Adrenal gland (tissue), 12 donors: ENCODE data around the gene PCLO. TPM values are rescaled to one million over a fixed set of nuclear protein-coding genes. Genes with fewer than 3 reads are reported as not detected.
"Not testable (repeated sequence)": the region's sequence is repeated elsewhere in the genome, so short reads cannot be mapped to it uniquely, and the experiment has no call there.

Experiments
- DNase-seq, 7 donors: peaks; one replicate each; pipeline ENCODE4 v3.0.0-alpha.2; 2019 to 2020
- H3K27ac ChIP-seq, 5 donors: fragments of 200-600 bp; sonication (generic) in 4 of 5; 1 replicate in 3 of 5; 2 replicates in 2 of 5; pipeline versions ENCODE4 v1.5.1 to v1.8.0; 2016 to 2020; ENCODE audit warnings: mild to moderate bottlenecking in 1 of 5
- H3K27me3 ChIP-seq: fragments of 200-600 bp; 2 replicates; pipeline ENCODE4 v1.8.0; 2021
- H3K36me3 ChIP-seq, 2 donors: fragments of 200-600 bp; replicated peaks in 1 of 2; 1 replicate in 1 of 2; 2 replicates in 1 of 2; pipeline versions ENCODE4 v1.5.1 to v1.8.0; 2018 to 2022
- H3K4me1 ChIP-seq, 2 donors: fragments of 200-600 bp; replicated peaks in 1 of 2; 1 replicate in 1 of 2; 2 replicates in 1 of 2; pipeline versions ENCODE4 v1.5.1 to v1.8.0; 2018 to 2021
- H3K4me3 ChIP-seq, 4 donors: fragments of 200-600 bp; sonication (generic) in 3 of 4; one replicate each; pipeline ENCODE4 v1.5.1; 2016 to 2018
- H3K9me3 ChIP-seq, 3 donors: fragments of 200-600 bp; sonication (generic) in 1 of 3; replicated peaks in 1 of 3; 1 replicate in 2 of 3; 2 replicates in 1 of 3; pipeline versions ENCODE4 v1.5.1 to v1.8.0; 2016 to 2021
- POLR2A ChIP-seq, 2 donors: fragments of 450-650 bp; IDR thresholded peaks; one replicate each; pipeline ENCODE4 v1.6.1; 2017; ENCODE audit warnings: antibody characterized with exemption in 2 of 2, mild to moderate bottlenecking in 2 of 2, moderate library complexity in 1 of 2
- WGBS, 4 donors: extraction: QIAGEN DNeasy Blood & Tissue Kit in 2 of 4; methylation state at CpG; one replicate each; pipeline versions ENCODE4 v1.1.5 to v1.1.7; 2013 to 2017; 5-methylcytosine and 5-hydroxymethylcytosine counted together
- intact Hi-C, 2 donors: fragments of 100-400 bp; cut with DNase I; formaldehyde crosslinking; loops; one replicate each; pipeline versions ENCODE4 v1.14.1 to v1.15.0; 2022 to 2023
- polyA plus RNA-seq, 3 donors: library from polyadenylated mRNA; stranded (reverse); fragments of 200-250 nt in 2 of 3; fragments of 350-450 nt in 1 of 3; fragmentation: Illumina TruSeq in 1 of 3; extraction: RNeasy Lipid Tissue Mini Kit (QIAGEN cat#74804) in 1 of 3; gene quantifications; one replicate each; pipeline ENCODE4 v1.2.3, GENCODE V29; 2013 to 2014
- total RNA-seq, 9 donors: library from RNA; depleted of rRNA in 4 of 9; stranded (reverse); fragments of >200 nt in 4 of 9; fragments of 120-200 nt in 1 of 9; fragmentation: NEBNext Ultra II Directional in 1 of 9; extraction: Animal tissue kit (Norgen Biotek cat#: 25700) in 1 of 9; gene quantifications; one replicate each; pipeline versions ENCODE4 v1.1.0 to v1.2.4, GENCODE V29; 2013 to 2023
- TF ChIP-seq, protein P1 (sequence below), 6 experiments: fragments of 450-650 bp in 4 of 6; fragments of 200-600 bp in 2 of 6; sonication (generic) in 1 of 6; IDR thresholded peaks; 1 replicate in 5 of 6; 2 replicates in 1 of 6; pipeline versions ENCODE4 v1.5.1 to v1.8.0; 2016 to 2021; ENCODE audit warnings: antibody characterized with exemption in 6 of 6, mild to moderate bottlenecking in 2 of 6, moderate library complexity in 1 of 6
- donor health status: healthy with polysubstance abuse.
- donor health status: Bipolar disorder and iron deficiency.
- donor health status: DM: yes; HTN: yes; CAD: no.
- donor health status: DM: no; HTN: no; CAD: no.
- donor health status: DM: no; HTN: no; CAD: no.
- donor health status: DM: yes; HTN: yes; CAD: no.

Gene PCLO
- total and polyA plus RNA-seq, 12 donors: 1.8 to 17.1 (median 9.6) TPM

DNA sequence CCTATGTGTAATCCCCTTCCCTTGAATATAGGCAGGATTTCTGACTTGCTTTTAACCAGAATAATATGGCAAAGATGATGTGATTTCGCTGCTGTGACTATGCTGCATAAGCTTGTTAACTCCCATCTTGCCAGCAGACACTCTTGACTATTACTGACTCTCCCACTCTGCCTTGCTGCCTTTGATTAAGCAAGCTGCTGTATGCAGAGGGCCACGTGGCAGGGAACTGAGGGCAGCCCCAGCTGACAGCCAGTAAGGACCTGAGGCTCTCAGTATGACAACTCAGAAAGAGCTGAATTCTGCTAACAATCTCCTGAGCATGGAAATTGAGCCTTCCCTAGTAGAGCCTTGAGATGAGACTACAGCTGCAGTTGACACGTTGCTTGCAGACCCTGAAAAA lies 439.7 kb downstream of the PCLO start:
- H3K4me1 ChIP-seq: no peaks in the 10 kb centered on the region
- H3K27me3 ChIP-seq: no peaks in the 10 kb centered on the region
- H3K9me3 ChIP-seq: no peaks in the 10 kb centered on the region
- no peak for TF ChIP-seq POLR2A (IDR thresholded peaks at IDR 0.05)
- TF ChIP-seq, protein P1, sequence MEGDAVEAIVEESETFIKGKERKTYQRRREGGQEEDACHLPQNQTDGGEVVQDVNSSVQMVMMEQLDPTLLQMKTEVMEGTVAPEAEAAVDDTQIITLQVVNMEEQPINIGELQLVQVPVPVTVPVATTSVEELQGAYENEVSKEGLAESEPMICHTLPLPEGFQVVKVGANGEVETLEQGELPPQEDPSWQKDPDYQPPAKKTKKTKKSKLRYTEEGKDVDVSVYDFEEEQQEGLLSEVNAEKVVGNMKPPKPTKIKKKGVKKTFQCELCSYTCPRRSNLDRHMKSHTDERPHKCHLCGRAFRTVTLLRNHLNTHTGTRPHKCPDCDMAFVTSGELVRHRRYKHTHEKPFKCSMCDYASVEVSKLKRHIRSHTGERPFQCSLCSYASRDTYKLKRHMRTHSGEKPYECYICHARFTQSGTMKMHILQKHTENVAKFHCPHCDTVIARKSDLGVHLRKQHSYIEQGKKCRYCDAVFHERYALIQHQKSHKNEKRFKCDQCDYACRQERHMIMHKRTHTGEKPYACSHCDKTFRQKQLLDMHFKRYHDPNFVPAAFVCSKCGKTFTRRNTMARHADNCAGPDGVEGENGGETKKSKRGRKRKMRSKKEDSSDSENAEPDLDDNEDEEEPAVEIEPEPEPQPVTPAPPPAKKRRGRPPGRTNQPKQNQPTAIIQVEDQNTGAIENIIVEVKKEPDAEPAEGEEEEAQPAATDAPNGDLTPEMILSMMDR (IDR thresholded peaks at IDR 0.05): no peak
- H3K27ac ChIP-seq: no peak overlapping the region
- no peaks in the 10 kb centered on the region for H3K36me3 ChIP-seq
- 60 to 86% (median 78%) methylated on average over 2 to 3 of the region's 3 CpGs for WGBS, 4 donors
- DNase-seq: no peak
- intact Hi-C loops: no loop called here
- H3K4me3 ChIP-seq: no peak overlapping the region

- TF ChIP-seq POLR2A (IDR thresholded peaks at IDR 0.05): no peak
- TF ChIP-seq, protein P1 (IDR thresholded peaks at IDR 0.05): no peak
- Histone ChIP-seq H3K27ac (no peak overlapping the region), H3K4me3 (no peak overlapping the region), H3K27me3 (no peaks in the 10 kb centered on the region), H3K9me3 (no peaks in the 10 kb centered on the region), H3K36me3 (no peaks in the 10 kb centered on the region), H3K4me1 (no peaks in the 10 kb centered on the region)
- WGBS, 4 donors: 56 to 90% (median 74%) methylated on average over 2 of the region's 2 CpGs
- intact Hi-C loops: no loop called here
- no peak for DNase-seq
Measured at GRCh38 chr7:82715344-82715743, 447.3 kb downstream of the PCLO start.

DNA sequence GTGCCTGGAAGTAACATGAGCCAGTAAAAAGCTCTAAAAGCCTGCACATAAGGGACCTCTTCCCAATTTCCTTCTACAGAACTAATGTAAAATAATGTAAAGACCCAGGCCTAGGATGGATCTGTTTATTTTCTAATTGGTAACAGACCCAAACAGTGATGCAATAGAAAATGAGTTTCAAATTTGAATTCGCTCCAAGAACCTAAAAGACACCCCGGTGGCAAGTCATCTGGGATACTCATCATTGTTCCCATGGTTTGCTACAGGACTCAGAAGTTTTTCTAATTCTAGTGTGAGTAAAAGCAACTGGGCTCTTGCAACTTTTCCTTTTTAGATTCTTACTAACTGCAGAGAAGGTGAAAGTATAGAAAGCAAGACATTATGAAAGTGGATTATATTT lies 447.8 kb downstream of the PCLO start:
- TF ChIP-seq, protein P1 (IDR thresholded peaks at IDR 0.05): no peak
- no peak for TF ChIP-seq POLR2A (IDR thresholded peaks at IDR 0.05)
- no peak overlapping the region for H3K4me3 ChIP-seq
- WGBS, 4 donors: 81 to 91% (median 89%) methylated on average over 2 of the region's 2 CpGs
- H3K27ac ChIP-seq: no peak overlapping the region
- intact Hi-C loops: no loop called here
- no peaks in the 10 kb centered on the region for H3K36me3 ChIP-seq
- DNase-seq: no peak
- no peaks in the 10 kb centered on the region for H3K9me3 ChIP-seq
- H3K4me1 ChIP-seq: no peaks in the 10 kb centered on the region
- H3K27me3 ChIP-seq: no peaks in the 10 kb centered on the region

DNA sequence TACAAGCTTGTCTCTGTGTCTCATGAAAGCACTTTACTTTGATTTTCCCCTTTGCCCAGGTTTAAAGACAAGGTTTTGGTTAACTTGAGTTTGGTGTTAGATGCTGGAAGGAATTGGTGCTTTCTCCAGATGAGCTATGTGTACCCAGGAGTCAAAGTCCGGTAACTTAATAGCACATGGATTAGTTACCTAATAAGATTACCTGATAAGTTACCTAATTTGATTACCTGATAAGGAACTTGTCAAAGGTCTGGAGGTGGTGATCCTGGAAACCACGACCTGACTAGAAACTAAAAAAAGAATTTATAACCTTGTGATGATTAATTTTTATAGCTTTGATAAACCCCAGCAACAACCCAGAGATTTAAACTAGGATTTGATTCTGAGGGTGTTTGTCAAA lies 449.2 kb downstream of the PCLO start:
- no peak for DNase-seq
- H3K27ac ChIP-seq: no peak overlapping the region
- WGBS, 4 donors: 56 to 62% (median 58%) methylated on average over 2 of the region's 2 CpGs

DNA sequence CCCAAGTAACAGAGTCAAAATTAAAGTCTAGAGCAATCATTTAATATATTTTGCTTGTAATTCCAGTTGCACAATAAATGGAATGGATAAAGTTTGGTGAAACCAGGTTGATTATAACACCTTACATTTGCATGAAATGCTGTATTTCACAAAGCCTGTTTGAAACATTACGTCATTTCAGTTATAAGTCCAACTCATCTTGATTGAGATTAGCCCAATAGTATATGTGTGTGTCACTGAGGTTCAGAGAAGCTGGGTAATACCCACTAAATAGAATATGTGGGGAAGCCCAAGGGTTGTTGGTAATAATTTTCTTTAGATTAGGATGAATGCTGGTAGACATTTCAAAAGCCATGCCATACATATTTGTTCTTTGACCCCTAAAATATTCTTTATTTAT lies 456.3 kb downstream of the PCLO start:
- H3K27me3 ChIP-seq, DNase-seq, H3K9me3 ChIP-seq, H3K36me3 ChIP-seq, intact Hi-C loops, H3K4me1 ChIP-seq, H3K27ac ChIP-seq, H3K4me3 ChIP-seq: not testable (repeated sequence)
- WGBS, 4 donors: 57 to 88% (median 65%) methylated on average over 1 of the region's 1 CpG

More for the DNA sequence above, 449.2 kb downstream of the PCLO start:
- no peak overlapping the region for H3K4me3 ChIP-seq
- H3K9me3 ChIP-seq: no peaks in the 10 kb centered on the region
- TF ChIP-seq POLR2A (IDR thresholded peaks at IDR 0.05): no peak
- TF ChIP-seq, protein P1 (IDR thresholded peaks at IDR 0.05): no peak
- H3K4me1 ChIP-seq: no peaks in the 10 kb centered on the region
- H3K36me3 ChIP-seq: no peaks in the 10 kb centered on the region
- intact Hi-C loops: no loop called here
- H3K27me3 ChIP-seq: no peaks in the 10 kb centered on the region
